GM23338 (cell line): ENCODE measurements around the gene NTNG2. TPM values are rescaled to one million over a fixed set of nuclear protein-coding genes. Genes with fewer than 3 reads are reported as not detected.

Experiments
- ATAC-seq: fragments of 200-7000 bp; cut with Tn5 transposase; 3 replicates; pipeline ENCODE4 v1.9.1; 2020
- DNase-seq: peaks from one replicate; pipeline ENCODE4 v3.0.0-alpha.2; 2015; ENCODE audit warnings: low spot score
- H2AFZ ChIP-seq: fragments of 200-600 bp; sonication (generic); 2 replicates; pipeline ENCODE4 v1.8.0; 2016; ENCODE audit warnings: antibody characterized with exemption, mild to moderate bottlenecking, moderate library complexity
- H3F3A ChIP-seq: fragments of 200-600 bp; sonication (generic); replicated peaks from 2 replicates; pipeline ENCODE4 v1.8.0; 2017; ENCODE audit warnings: antibody characterized with exemption, mixed run types, low read depth
- H3K27ac ChIP-seq: fragments of 200-600 bp; sonication (generic); 2 replicates; pipeline ENCODE4 v1.6.1; 2016; ENCODE audit warnings: low read depth
- H3K27me3 ChIP-seq: fragments of 200-600 bp; sonication (generic); 2 replicates; pipeline ENCODE4 v1.8.0; 2016; ENCODE audit warnings: mild to moderate bottlenecking, mixed run types, moderate library complexity; ENCODE audit not compliant: insufficient read depth
- H3K36me3 ChIP-seq: fragments of 200-600 bp; sonication (generic); 2 replicates; pipeline ENCODE4 v1.8.0; 2016; ENCODE audit warnings: mild to moderate bottlenecking; ENCODE audit not compliant: insufficient read depth
- H3K4me1 ChIP-seq: fragments of 200-600 bp; sonication (generic); 2 replicates; pipeline ENCODE4 v1.8.0; 2016; ENCODE audit warnings: mild to moderate bottlenecking, moderate library complexity; ENCODE audit not compliant: insufficient read depth
- H3K4me2 ChIP-seq: fragments of 200-600 bp; sonication (generic); 2 replicates; pipeline ENCODE4 v1.7.1; 2017; ENCODE audit warnings: mixed run types
- H3K4me3 ChIP-seq: fragments of 200-600 bp; sonication (generic); 2 replicates; pipeline ENCODE4 v1.6.1; 2016; ENCODE audit warnings: mixed run types
- H3K79me2 ChIP-seq: fragments of 200-600 bp; sonication (generic); replicated peaks from 2 replicates; pipeline ENCODE4 v1.8.0; 2017; ENCODE audit warnings: mild to moderate bottlenecking; ENCODE audit not compliant: insufficient read depth
- H3K9me2 ChIP-seq: fragments of 200-600 bp; sonication (generic); 2 replicates; pipeline ENCODE4 v1.8.0; 2017; ENCODE audit not compliant: insufficient read depth
- H4K20me1 ChIP-seq: fragments of 200-600 bp; sonication (generic); replicated peaks from 2 replicates; pipeline ENCODE4 v1.8.0; 2017; ENCODE audit warnings: mild to moderate bottlenecking; ENCODE audit not compliant: insufficient read depth
- H3K27ac Mint-ChIP-seq: 2 replicates; pipeline ENCODE4 v1.8.0; 2020; ENCODE audit warnings: inconsistent platforms, mild to moderate bottlenecking, moderate library complexity, mixed read lengths
- H3K27me3 Mint-ChIP-seq: 3 replicates; pipeline ENCODE4 v1.8.0; 2022; ENCODE audit warnings: low read depth, mild to moderate bottlenecking, moderate library complexity, mixed read lengths, inconsistent platforms; ENCODE audit not compliant: insufficient read depth, poor library complexity
- H3K36me3 Mint-ChIP-seq: 3 replicates; pipeline ENCODE4 v1.8.0; 2021; ENCODE audit warnings: low read depth, mild to moderate bottlenecking, inconsistent platforms, moderate library complexity, mixed read lengths
- H3K4me1 Mint-ChIP-seq: 3 replicates; pipeline ENCODE4 v1.8.0; 2020; ENCODE audit warnings: mild to moderate bottlenecking, inconsistent platforms, mixed read lengths
- H3K4me3 Mint-ChIP-seq: 3 replicates; pipeline ENCODE4 v1.8.0; 2021; ENCODE audit warnings: moderate library complexity, mild to moderate bottlenecking, inconsistent platforms, mixed read lengths
- H3K9me3 Mint-ChIP-seq: 3 replicates; pipeline ENCODE4 v1.8.0; 2020; ENCODE audit warnings: moderate library complexity, mild to moderate bottlenecking, inconsistent platforms, mixed read lengths
- CREB1 ChIP-seq: fragments of 250-450 bp; sonication (Bioruptor Pico); IDR thresholded peaks from 2 replicates; pipeline ENCODE4 v1.5.0; 2020; ENCODE audit warnings: low read depth, mild to moderate bottlenecking, moderate library complexity
- ETS1 ChIP-seq: IDR thresholded peaks from 2 replicates; pipeline ENCODE4 v1.6.1; 2016; ENCODE audit warnings: antibody characterized with exemption
- EZH2 ChIP-seq: fragments of 200-600 bp; sonication (generic); IDR thresholded peaks from one replicate; pipeline ENCODE4 v1.8.0; 2017; ENCODE audit warnings: antibody characterized with exemption, mild to moderate bottlenecking, low read depth; ENCODE audit not compliant: unreplicated experiment
- EZH2phosphoT487 ChIP-seq: fragments of 200-600 bp; sonication (generic); IDR thresholded peaks from one replicate; pipeline ENCODE4 v1.8.1; 2018; ENCODE audit warnings: antibody characterized with exemption; ENCODE audit not compliant: unreplicated experiment
- JUNB ChIP-seq: IDR thresholded peaks from one replicate; pipeline ENCODE4 v1.6.1; 2016; ENCODE audit warnings: antibody characterized with exemption; ENCODE audit not compliant: unreplicated experiment
- NANOG ChIP-seq: IDR thresholded peaks from 2 replicates; pipeline ENCODE4 v1.6.1; 2016; ENCODE audit warnings: antibody characterized with exemption, borderline replicate concordance
- POLR2AphosphoS5 ChIP-seq: IDR thresholded peaks from 2 replicates; pipeline ENCODE4 v1.6.1; 2016; ENCODE audit warnings: antibody characterized with exemption, low read depth
- STAT1 ChIP-seq: IDR thresholded peaks from one replicate; pipeline ENCODE4 v1.6.1; 2016; ENCODE audit warnings: antibody characterized with exemption; ENCODE audit not compliant: unreplicated experiment
- ZNF114 ChIP-seq: fragments of 250-450 bp; sonication (Bioruptor Pico); IDR thresholded peaks from 2 replicates; pipeline ENCODE4 v1.5.0; 2020; ENCODE audit warnings: mild to moderate bottlenecking, moderate library complexity
- ZNF331 ChIP-seq: fragments of 250-450 bp; sonication (Bioruptor Pico); IDR thresholded peaks from 2 replicates; pipeline ENCODE4 v1.5.0; 2020; ENCODE audit warnings: low read depth, mild to moderate bottlenecking, moderate library complexity
- ZNF462 ChIP-seq: fragments of 250-450 bp; sonication (Bioruptor Pico); IDR thresholded peaks from 2 replicates; pipeline ENCODE4 v1.5.0; 2020; ENCODE audit warnings: mild to moderate bottlenecking, moderate library complexity
- polyA plus RNA-seq: library from polyadenylated mRNA; unstranded; fragments of >200 nt; fragmentation: Nextera tagmentation; extraction: Ambion mirVana; gene quantifications from 2 replicates; pipeline ENCODE4 v1.2.1, GENCODE V29; 2016
- total RNA-seq: library from RNA; depleted of rRNA; stranded (reverse); fragments of >200 nt; shearing (Covaris generic); gene quantifications from 2 replicates; pipeline ENCODE4 v1.2.3, GENCODE V29; 2014
- TF ChIP-seq, protein P1 (sequence below): IDR thresholded peaks from one replicate; pipeline ENCODE4 v1.6.1; 2018; ENCODE audit warnings: antibody characterized with exemption; ENCODE audit not compliant: unreplicated experiment
- TF ChIP-seq, protein P2 (sequence below), 2 experiments: fragments of 200-600 bp in 1 of 2; sonication (generic) in 1 of 2; conservative IDR thresholded peaks; 2 replicates each; pipeline versions ENCODE4 v1.5.1 to v1.6.1; 2016 to 2017; ENCODE audit warnings: antibody characterized with exemption in 2 of 2, low read depth in 2 of 2, mild to moderate bottlenecking in 2 of 2, moderate library complexity in 1 of 2

Gene NTNG2
- total and polyA plus RNA-seq, 2 experiments from 2014 or later = 0.99 to 1.7 TPM

DNA sequence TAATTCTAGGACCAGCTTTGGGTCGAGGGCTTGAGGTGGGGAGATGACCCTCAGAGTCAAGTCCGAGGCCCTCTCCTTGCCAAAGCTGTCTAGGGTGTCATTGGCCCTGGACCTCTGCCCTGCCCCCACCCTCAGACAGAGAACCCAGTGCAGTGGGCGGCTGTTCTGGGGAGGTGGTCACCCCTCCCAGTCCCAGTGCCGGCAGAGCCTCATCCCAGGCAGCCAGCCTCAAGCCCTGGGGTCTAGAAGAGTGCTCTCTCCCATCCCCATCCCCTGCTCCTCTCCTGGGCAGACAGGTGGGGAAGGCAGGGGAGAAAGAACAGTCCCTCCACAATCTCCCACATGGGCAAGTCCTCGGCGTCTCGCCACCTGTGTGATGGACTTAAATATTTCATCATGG is 7.0 kb downstream of the NTNG2 start:
- H3K27me3 Mint-ChIP-seq = peaks cover 36% of the 10 kb centered on the region

More for the DNA sequence above, 7.0 kb downstream of the NTNG2 start:
- no peak for DNase-seq
- Histone ChIP-seq H3K4me2 (no peak overlapping the region), H3K9me2 (no peaks in the 10 kb centered on the region), H3K27ac (no peak overlapping the region), H2AFZ (no peak overlapping the region), H3K79me2 (no peaks in the 10 kb centered on the region), H3K4me3 (no peak overlapping the region), H4K20me1 (no peaks in the 10 kb centered on the region; the same call in 1 of the 2 replicates), H3F3A (no peaks in the 10 kb centered on the region), H3K4me1 (peaks cover 7% of the 10 kb centered on the region), H3K27me3 (peaks cover 27% of the 10 kb centered on the region), H3K36me3 (no peaks in the 10 kb centered on the region)
- ATAC-seq = no peak
- TF ChIP-seq POLR2AphosphoS5 (no peak), ZNF331 (CRISPR knock-in tag) (no peak), EZH2phosphoT487 (no peak), NANOG (no peak), STAT1 (no peak), JUNB (no peak), ZNF114 (CRISPR knock-in tag) (no peak), ETS1 (no peak), ZNF462 (CRISPR knock-in tag) (no peak), CREB1 (no peak), EZH2 (no peak)
- TF ChIP-seq, protein P1, sequence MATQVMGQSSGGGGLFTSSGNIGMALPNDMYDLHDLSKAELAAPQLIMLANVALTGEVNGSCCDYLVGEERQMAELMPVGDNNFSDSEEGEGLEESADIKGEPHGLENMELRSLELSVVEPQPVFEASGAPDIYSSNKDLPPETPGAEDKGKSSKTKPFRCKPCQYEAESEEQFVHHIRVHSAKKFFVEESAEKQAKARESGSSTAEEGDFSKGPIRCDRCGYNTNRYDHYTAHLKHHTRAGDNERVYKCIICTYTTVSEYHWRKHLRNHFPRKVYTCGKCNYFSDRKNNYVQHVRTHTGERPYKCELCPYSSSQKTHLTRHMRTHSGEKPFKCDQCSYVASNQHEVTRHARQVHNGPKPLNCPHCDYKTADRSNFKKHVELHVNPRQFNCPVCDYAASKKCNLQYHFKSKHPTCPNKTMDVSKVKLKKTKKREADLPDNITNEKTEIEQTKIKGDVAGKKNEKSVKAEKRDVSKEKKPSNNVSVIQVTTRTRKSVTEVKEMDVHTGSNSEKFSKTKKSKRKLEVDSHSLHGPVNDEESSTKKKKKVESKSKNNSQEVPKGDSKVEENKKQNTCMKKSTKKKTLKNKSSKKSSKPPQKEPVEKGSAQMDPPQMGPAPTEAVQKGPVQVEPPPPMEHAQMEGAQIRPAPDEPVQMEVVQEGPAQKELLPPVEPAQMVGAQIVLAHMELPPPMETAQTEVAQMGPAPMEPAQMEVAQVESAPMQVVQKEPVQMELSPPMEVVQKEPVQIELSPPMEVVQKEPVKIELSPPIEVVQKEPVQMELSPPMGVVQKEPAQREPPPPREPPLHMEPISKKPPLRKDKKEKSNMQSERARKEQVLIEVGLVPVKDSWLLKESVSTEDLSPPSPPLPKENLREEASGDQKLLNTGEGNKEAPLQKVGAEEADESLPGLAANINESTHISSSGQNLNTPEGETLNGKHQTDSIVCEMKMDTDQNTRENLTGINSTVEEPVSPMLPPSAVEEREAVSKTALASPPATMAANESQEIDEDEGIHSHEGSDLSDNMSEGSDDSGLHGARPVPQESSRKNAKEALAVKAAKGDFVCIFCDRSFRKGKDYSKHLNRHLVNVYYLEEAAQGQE = no peak
- TF ChIP-seq, protein P2, sequence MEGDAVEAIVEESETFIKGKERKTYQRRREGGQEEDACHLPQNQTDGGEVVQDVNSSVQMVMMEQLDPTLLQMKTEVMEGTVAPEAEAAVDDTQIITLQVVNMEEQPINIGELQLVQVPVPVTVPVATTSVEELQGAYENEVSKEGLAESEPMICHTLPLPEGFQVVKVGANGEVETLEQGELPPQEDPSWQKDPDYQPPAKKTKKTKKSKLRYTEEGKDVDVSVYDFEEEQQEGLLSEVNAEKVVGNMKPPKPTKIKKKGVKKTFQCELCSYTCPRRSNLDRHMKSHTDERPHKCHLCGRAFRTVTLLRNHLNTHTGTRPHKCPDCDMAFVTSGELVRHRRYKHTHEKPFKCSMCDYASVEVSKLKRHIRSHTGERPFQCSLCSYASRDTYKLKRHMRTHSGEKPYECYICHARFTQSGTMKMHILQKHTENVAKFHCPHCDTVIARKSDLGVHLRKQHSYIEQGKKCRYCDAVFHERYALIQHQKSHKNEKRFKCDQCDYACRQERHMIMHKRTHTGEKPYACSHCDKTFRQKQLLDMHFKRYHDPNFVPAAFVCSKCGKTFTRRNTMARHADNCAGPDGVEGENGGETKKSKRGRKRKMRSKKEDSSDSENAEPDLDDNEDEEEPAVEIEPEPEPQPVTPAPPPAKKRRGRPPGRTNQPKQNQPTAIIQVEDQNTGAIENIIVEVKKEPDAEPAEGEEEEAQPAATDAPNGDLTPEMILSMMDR (conservative IDR thresholded peaks at IDR 0.05; ENCODE audit: low read depth in 2 of 2) = no peak
- Mint-ChIP-seq H3K4me1 (peaks cover 22% of the 10 kb centered on the region), H3K4me3 (no peak overlapping the region), H3K27ac (no peak overlapping the region), H3K36me3 (no peaks in the 10 kb centered on the region; the same call in 2 of the 3 replicates), H3K9me3 (peaks cover 2% of the 10 kb centered on the region; the same call in 1 of the 3 replicates)
